Measurements from ENCODE around the gene ARHGAP26. TPM values are rescaled to one million over a fixed set of nuclear protein-coding genes. Genes with fewer than 3 reads are reported as not detected.

ARHGAP26 gene
- total RNA-seq, 1 donor from 2014 or later: 75.0 TPM

- DNase-seq (ENCODE audit: low spot score): no peak
These were observed 13.6 kb downstream of the ARHGAP26 start for GRCh38 chr5:142783601-142784341.

GRCh38 chr5:142784401-142784955, 14.3 kb downstream of the ARHGAP26 start:
- DNase-seq (ENCODE audit: low spot score): no peak

- no peak for DNase-seq (ENCODE audit: low spot score)
These were observed 15.0 kb downstream of the ARHGAP26 start for GRCh38 chr5:142785206-142785605.

GRCh38 chr5:142789206-142789605, 19.0 kb downstream of the ARHGAP26 start:
- no peak for DNase-seq (ENCODE audit: low spot score)

- no peak for DNase-seq (ENCODE audit: low spot score)
These were observed 22.1 kb downstream of the ARHGAP26 start for GRCh38 chr5:142792012-142792864.

- DNase-seq (ENCODE audit: low spot score): no peak
These were observed 22.7 kb downstream of the ARHGAP26 start for GRCh38 chr5:142792865-142793232.

- DNase-seq (ENCODE audit: low spot score): no peak
These were observed 24.4 kb downstream of the ARHGAP26 start for GRCh38 chr5:142794537-142794936.

GRCh38 chr5:142795251-142795650, 25.1 kb downstream of the ARHGAP26 start:
- no peak for DNase-seq (ENCODE audit: low spot score)

- no peak for DNase-seq (ENCODE audit: low spot score)
These were observed 26.4 kb downstream of the ARHGAP26 start for GRCh38 chr5:142796492-142797109.

GRCh38 chr5:142797420-142797819, 27.2 kb downstream of the ARHGAP26 start:
- no peak for DNase-seq (ENCODE audit: low spot score)

GRCh38 chr5:142798099-142798770, 28.1 kb downstream of the ARHGAP26 start:
- DNase-seq (ENCODE audit: low spot score): no peak

GRCh38 chr5:142800776-142801494, 30.8 kb downstream of the ARHGAP26 start:
- DNase-seq (ENCODE audit: low spot score): no peak

GRCh38 chr5:142801495-142801871, 31.3 kb downstream of the ARHGAP26 start:
- DNase-seq (ENCODE audit: low spot score): no peak

GRCh38 chr5:142803428-142804125, 33.4 kb downstream of the ARHGAP26 start:
- no peak for DNase-seq (ENCODE audit: low spot score)

GRCh38 chr5:142805339-142805738, 35.2 kb downstream of the ARHGAP26 start:
- no peak for DNase-seq (ENCODE audit: low spot score)

GRCh38 chr5:142806841-142807267, 36.7 kb downstream of the ARHGAP26 start:
- no peak for DNase-seq (ENCODE audit: low spot score)

- DNase-seq (ENCODE audit: low spot score): no peak
These were observed 37.3 kb downstream of the ARHGAP26 start for GRCh38 chr5:142807372-142807911.

GRCh38 chr5:142808878-142809598, 38.9 kb downstream of the ARHGAP26 start:
- DNase-seq (ENCODE audit: low spot score): no peak

GRCh38 chr5:142810081-142810480, 39.9 kb downstream of the ARHGAP26 start:
- DNase-seq (ENCODE audit: low spot score): no peak

All from mesenteric fat pad (tissue), 1 donor.